Measurements from ENCODE around the gene ZDHHC14.
"Not testable (repeated sequence)": the region's sequence is repeated elsewhere in the genome, so short reads cannot be mapped to it uniquely, and the experiment has no call there.

The ZDHHC14 gene

DNA sequence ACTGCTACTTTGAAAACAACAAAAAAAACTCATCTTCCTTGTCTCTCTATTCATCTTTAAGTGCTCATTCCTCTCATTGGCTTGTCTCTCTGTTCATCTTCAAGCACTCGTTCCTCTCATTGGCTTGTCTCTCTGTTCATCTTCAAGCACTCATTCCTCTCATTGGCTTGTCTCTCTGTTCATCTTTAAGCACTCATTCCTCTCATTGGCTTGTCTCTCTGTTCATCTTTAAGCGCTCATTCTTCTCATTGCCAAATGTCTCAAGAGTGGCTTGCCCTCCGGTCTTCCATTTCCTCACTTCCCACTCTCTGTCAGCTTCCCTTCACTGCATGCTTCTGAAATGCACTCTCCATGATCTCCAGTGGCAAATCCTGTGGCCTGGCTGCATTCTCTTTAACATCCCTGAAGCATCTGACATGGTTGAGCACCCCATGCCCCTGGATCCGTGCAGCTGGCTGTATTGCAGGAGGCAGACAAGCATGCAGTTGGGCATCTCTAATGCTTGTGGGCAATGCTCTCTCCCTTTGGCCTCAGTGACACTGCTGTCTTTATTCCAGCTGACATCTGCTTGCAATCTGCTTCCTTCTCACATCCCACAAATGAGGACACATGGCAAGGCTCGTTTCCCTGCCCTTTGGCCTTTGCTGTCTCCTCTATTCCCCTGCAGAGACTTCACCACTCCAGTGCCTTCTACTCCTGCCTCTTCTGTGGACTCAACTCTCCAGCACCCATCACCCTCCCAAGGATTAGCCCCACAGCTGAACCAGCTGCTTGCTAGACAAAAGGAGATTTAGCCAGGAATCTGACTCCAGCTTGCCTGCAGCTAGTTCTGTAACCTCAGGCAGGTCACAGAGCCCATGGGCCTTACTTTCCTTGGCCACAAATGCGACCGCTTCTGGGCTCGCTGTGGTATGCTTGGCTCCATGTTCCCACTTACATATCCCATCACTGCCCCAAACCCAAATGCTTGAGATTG is 298.9 kb downstream of the ZDHHC14 start:
- DNase-seq, result no peak

- DNase-seq, result no peak
Measured at GRCh38 chr6:157681041-157681650, 300.2 kb downstream of the ZDHHC14 start.

DNA sequence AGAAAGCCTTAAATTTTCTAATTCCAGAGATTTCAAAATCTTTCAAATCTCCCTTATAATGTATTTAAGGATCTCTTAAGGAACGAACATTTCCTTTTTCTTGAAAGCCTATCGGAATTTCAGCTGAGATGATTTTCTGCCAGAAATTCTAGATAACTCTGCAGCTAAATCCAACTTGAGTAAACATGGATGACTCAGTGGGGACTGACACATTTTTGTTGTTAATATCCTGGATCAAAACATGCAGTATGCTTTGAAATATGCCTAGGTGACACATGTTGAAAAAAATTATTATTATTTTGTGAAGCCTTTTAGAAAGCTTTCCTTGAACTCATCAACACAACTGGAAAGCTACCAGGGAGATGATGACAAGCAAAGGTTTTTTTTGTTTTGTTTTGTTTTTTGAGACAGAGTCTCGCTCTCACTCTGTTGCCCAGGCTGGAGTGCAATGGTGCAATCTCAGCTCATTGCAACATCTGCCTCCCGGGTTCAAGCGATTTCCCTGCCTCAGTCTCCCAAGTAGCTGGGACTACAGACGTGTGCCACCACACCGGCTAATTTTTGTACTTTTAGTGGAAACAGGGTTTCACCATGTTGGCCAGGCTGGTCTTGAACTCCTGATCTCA is 302.0 kb downstream of the ZDHHC14 start:
- no peak for DNase-seq

GRCh38 chr6:157683707-157684106 is 302.7 kb downstream of the ZDHHC14 start:
- DNase-seq, result peak; percentile 39

DNA sequence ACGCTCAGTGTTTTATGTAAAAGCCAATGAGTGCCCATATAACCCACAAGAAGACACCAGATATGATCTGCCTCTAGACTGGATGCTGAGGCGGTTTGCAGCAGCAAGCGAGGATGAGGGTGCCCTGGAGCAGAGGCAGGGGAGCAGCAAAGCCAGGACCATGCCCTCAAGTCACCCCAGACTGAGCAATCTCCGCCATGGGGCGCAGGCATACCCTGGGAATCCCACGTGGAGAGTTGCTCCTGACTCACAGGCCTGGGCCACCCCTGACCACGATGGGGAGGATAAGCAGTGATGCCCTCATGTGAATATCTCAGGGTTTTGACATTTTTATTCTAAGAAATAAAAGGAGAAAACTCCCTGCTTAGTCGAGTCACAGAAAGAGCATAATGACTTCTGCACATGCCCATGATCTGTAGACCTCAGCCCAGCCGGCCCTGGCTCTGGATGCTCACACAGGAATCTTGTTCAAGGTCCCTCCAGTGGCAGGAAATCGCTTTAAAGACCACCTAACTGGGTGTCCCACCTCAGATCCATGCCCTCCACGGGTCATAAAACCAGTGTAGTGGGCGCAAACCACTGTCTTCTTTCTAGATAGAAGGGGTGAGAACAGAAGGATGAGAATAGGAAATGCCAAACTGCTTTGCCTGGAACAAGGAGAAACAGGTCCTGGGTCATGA is 303.8 kb downstream of the ZDHHC14 start:
- no peak for DNase-seq

DNA sequence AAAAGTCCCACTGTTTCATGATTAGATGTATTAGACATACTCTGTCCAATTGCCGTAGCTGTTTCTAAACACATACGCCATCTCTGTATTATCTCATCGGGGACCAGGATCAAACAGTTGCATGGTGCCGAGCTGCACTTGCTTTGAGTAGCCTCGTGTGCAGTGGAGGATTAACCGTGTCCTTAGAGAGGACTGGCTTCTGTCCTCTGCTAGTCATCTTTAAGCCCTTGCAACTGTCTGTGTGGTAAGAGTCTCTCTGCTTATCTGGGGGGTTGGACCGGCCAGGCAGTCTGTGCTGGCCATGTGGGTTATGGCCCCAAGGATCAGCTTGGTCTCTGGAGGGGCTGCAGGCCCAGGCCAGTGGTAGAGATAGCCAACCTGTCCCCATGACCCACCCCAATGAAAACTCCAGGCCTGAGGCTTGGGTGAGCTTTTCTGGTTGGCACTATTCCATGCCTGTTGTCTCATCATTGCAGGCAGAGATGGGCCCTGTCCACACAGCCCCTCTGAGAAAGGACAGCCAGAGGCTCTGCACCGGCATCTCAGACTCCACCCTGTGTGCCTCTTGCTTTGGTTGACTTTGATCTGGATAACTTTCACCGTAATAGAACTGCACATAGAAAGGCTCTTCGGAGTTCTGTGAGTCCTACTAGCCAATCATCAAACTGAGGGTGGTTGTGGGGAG is 304.7 kb downstream of the ZDHHC14 start:
- DNase-seq, result no peak

DNA sequence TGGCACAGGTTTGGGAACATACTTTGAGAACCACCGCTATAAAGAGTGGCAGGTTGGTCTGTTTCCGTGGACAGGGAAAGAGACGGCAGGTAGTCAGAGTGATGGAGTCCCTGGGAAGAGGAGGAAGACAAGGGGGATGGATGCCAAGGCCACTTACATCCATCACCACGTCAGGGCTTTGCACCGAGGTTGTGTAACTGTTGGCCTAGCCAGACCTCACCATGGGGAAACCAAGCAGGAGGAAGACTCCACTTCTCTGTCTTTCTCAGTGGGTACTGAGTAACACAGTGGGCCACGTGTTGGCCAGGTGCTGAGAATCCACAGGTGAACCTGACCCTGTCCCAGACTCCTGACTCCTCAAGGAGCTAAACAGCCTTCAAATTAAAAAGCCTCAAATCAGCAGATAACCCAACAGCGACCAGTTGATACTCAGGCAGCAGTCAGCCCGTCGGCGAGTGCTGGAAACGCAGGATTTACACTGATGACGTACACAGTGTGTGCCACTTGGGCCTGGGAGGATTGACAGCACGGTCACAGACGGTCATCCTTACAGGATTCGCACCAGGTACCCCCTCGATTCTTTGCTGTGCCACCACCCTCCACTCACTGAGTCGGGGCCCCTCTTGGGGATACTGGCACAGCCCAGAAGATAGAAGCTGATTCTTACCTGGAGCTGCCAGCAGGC is 307.4 kb downstream of the ZDHHC14 start:
- no peak for DNase-seq

DNA sequence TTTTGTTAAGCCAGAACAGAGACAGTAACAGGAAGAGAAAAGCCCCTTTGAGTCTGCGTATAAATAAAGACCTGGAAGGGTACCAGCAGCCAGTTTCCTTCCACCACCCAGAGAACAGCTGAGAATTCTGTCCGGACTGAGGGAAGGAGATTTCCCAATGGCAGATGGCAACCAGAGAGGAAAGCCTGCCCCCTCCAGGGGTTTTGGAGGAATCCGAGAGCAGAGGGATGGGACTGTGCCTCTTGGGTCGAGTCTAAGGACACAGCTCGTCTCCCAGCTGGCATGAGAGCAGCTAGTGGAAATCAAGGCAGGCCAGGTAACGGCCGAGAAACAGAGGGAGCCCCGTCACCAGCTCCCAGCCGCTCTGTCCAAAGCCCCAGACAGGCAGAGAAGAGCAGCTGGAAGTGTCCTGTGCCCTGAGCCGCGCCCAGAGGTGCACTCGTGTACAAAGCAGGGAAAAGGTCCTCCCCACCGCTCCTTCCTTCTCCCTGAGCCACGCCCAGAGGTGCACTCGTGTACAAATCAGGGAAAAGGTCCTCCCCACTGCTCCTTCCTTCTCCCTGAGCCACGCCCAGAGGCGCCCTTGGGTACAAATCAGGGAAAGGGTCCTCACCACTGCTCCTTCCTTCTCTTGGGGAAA is 308.1 kb downstream of the ZDHHC14 start:
- DNase-seq, result no peak

GRCh38 chr6:157689875-157690274 is 308.9 kb downstream of the ZDHHC14 start:
- DNase-seq, result no peak

DNA sequence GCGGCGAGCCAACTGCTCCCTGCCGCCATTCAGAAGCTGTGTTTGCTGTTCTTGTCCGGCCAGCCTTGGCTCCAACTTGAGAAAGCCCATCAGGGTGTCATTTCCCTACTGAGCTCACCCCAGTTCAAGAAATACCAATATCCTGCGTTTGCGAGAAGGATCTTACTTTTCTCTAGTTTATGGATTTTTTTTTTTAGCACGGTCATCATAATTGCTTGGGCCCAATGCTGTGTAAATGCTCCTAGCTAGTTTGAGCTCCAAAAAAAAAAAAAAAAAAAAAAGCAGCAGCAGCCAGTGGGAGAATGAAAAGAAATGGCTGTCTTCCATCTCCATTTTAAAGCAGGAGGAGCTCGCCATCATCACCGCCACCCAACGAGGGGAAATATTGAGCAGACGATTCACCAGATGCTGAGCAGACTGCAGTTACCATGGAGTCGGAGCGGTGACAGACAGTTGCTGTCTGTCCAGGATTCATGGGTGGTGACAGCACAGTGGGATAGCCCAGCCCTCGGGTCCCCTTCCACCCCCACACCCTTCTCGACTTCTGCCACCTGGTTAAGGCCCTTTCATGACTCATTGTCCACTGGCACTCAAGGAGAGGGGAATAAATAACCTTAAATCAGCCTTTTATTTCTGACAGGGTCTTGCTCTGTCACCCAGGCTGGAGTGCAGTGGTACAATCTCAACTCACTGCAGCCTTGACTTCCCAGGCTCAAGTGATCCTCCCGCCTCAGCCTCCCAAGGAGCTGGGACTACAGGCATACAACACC is 309.6 kb downstream of the ZDHHC14 start:
- DNase-seq, result peak; percentile 22

- DNase-seq, result not testable (repeated sequence)
Measured at GRCh38 chr6:157691621-157692020, 310.6 kb downstream of the ZDHHC14 start.

- DNase-seq, result no peak
Measured at GRCh38 chr6:157693867-157694266, 312.9 kb downstream of the ZDHHC14 start.

- DNase-seq, result no peak
Measured at GRCh38 chr6:157695301-157696040, 314.5 kb downstream of the ZDHHC14 start.

DNA sequence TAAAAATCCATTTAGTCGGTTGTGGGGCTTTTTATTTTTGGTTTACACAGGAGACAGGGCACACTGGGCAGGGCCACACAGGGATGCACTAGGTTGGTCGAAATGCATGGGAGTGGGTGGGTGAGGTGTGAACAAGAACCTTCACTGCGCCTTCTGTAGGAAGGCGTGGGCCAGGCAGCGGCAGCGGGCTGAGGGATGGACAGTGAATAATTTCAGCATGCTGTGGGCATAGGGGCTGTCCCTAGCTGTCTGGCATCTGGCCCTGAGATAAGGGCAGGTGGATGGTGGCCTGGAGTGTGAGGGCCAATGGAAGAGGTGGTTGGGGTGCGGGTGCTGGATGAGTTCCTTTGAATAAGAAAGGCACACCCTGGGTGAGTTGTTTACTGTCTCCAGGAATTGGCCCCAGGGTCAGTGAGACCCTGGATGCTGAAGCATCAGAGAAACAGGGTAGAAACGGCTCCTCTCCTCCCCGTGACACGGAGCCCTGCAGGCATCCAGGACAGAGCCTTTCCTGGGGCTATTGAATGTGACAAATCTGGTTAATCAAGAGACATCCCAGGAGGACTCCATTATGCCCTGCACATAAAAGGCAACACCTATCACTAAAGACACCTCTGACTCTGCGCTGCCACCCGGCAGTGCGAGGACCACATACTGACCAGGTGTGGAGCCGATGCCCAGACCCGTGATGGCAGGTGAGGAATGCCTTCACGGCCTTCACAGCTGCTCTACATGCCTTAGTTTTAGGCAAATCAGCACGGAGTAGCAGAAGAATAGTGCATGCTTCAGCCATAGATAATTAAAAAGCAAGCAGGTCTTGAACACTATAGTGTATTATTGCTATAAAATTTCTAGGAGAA is 319.0 kb downstream of the ZDHHC14 start:
- no peak for DNase-seq

GRCh38 chr6:157706351-157706750 is 325.4 kb downstream of the ZDHHC14 start:
- DNase-seq, result not testable (repeated sequence)

GRCh38 chr6:157706883-157707282 is 325.9 kb downstream of the ZDHHC14 start:
- no peak for DNase-seq

DNA sequence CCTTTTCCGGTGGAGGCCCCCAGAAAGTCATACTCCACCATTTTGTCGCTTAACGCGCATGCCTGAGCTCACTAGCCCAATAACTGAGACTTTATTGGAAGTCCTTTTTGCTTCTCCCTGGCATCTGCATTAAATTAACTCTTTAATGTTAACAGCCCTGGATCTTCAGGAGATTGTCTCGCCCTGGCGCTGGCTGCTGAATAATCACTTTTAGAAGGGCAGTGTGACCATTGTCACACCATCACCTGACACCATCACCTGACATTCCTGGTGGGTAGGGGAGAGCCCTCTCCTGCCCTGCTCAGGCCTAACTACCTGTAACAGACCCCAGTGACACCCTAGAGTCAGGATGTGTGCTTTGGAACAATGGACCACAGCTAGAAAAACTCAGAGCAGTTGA is 326.6 kb downstream of the ZDHHC14 start:
- DNase-seq, result no peak

DNA sequence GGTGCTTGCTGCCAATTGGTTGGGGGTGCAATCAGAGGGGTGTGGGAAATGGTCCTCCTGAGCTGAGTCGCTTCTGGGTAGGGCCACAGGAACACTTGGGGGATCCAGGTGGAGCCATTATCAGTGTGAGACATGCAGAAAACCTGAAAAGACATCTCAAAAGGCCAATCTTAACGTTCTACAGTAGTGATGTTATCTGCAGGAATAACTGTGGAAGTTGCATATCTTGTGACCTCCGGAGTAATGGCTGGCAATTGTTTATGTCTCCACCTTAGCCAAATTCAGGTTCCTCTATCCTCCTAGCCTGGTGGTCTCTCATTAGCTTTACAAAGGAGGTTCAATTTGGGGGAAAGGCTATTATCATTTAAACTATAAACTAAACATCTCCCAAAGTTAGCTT is 327.2 kb downstream of the ZDHHC14 start:
- DNase-seq, result no peak

GRCh38 chr6:157708933-157709332 is 327.9 kb downstream of the ZDHHC14 start:
- DNase-seq, result no peak

All from NCI-H2171 (cell line).